ENCODE results near the gene FKBP4.

The FKBP4 gene

DNA sequence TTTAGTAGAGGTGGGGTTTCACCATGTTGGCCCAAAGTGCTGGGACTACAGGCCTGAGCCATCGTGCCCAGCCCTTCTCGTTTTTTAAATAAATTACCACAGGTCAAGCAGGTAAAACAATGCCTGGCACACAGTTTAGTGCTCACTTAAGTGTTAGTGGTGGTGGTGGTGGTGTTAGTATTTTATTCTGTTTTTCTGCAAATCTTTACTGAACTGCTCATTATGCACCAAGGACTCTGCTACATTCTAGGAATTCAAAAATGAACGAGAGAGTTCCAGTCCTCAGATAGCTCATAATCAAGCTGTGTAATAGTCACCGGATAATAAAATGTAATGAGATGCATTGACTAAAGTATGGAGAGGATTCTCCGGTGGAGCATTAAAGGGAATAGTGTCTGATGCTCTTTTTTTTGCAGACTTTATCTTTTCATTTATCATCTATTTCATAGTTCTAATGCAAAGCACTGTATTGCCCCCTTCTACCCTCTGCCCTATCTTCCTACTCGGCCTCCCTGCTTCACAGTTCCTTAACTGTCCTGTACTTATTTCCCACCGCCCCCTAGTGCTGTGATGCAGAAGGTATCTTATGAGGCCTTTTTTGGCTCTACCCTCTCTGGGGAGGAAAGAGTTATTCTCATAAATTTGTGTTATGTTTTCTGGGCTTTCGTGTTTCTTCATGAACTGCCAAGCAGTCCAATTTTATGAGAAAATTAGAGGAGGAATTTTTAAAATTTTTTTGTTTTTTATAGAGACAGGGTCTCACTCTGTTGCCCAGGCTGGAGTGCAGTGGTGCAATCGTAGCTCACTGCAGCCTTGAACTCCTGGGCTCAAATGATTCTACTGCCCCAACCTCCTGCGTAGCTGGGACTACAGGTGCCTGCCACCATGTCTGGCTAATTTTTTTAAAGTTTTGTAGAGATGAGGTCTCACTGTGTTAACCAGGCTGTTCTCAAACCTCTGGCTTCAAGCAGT is 18.7 kb downstream of the FKBP4 start:
- DNase-seq, result peak; percentile 66

DNA sequence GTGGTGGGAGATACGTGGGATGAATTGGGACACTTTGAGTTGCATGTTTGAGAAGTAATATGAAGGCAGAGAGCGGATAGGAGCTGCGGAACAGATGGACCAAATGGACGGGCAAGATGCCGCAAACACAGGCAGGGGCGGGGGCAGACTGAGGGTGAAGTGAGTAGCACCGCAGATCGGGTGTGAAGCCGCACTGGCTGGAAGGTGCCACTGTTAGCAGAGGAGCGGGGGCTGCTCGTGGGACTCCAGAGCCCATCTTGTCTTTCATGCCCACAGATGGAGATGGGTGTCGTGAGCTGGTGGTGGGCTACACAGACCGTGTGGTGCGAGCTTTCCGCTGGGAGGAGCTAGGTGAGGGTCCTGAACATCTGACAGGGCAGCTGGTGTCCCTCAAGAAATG is 25.0 kb downstream of the FKBP4 start:
- no peak for DNase-seq

DNA sequence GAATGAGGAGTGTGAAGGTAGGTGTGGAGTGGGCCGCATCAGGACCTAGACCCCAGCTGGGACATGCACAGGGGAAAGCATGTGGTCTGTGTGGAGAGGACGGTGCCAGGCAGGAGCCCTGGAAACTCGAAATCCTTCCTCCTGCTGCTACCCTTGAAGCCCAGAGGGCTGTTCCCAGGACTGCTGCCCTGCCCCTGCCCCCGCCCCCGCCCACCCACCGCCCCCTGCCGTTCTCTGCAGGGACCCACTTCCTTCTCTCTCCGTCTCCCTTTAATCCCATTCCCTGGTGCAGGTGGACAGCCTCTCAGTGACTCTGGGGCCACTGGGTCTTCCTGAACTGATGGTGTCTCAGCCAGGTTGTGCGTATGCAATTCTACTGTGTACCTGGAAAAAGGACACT is 25.7 kb downstream of the FKBP4 start:
- DNase-seq, result no peak

DNA sequence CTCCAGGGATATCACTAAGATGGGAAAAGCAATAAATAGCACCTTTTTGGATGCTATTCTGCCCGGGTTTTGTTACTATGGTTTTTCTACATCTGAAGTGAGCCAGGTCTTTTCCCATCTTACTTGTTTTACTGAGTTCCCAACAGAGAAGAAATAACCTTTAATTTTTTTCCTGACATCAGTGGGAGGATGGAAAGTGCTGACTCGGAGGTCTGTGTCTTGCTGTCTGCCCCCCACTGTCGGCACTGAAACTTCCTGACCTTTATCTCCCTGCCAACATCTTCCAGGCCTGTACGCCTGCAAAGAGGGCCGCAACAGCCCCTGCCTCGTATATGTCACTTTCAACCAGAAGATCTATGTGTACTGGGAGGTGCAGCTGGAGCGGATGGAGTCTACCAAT is 28.7 kb downstream of the FKBP4 start:
- no peak for DNase-seq

DNA sequence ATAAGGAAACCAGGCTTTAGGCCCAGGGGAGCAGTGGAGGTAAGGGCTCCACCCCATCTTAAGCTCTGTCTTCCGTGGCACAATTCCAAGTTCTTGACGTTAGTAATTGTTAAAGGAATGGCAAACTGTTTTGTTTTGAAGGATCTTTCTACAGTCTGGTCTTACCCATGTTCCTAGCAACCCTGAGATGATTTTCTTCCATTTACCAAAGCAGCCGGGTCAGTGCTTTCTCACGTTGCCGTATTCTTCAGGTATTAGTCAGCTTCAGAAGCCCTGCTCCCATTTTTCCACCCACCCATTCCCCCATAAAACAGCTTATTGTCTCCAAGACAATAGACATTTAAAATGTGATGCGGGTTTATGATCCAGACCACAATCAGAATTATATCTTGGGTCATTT is 29.8 kb downstream of the FKBP4 start:
- no peak for DNase-seq

DNA sequence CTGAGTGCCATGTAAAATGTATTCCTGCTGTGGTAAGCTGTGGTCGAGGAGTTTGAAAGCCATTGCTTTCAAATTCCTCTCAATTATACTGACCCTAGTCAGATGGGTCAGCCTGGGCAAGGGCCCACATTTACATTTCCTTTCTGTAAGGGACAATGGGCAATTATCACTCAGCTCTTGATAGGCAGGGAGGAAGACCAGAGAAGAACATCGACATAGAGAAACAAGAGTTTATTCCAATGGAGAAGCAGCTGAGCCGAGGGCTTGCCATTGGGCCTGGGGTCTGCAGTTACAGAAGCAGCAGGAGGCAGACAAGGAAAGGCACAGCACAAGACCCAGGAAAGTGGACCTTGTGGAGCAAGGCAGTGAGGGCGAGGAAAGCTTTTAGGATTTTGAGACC is 30.4 kb downstream of the FKBP4 start:
- no peak for DNase-seq

DNA sequence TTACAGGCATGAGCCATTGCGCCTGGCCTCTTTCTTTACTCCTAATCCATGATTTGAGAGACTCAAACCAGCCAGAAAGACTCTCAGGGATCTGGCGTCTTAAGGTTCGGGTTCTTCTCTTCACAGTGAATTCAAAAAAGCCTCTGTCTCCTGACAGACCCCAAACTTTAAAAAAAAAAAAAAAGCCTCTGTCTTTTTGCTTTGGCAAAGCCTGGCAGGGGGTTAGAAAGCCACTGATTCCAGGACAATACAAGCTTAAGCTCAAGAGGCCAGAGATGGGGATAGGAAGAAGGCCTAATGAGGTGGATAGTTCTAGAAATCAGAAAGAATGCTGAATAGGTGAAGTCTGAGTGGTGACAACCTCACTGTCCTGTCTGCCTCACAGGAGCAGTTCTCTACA is 31.3 kb downstream of the FKBP4 start:
- no peak for DNase-seq

DNA sequence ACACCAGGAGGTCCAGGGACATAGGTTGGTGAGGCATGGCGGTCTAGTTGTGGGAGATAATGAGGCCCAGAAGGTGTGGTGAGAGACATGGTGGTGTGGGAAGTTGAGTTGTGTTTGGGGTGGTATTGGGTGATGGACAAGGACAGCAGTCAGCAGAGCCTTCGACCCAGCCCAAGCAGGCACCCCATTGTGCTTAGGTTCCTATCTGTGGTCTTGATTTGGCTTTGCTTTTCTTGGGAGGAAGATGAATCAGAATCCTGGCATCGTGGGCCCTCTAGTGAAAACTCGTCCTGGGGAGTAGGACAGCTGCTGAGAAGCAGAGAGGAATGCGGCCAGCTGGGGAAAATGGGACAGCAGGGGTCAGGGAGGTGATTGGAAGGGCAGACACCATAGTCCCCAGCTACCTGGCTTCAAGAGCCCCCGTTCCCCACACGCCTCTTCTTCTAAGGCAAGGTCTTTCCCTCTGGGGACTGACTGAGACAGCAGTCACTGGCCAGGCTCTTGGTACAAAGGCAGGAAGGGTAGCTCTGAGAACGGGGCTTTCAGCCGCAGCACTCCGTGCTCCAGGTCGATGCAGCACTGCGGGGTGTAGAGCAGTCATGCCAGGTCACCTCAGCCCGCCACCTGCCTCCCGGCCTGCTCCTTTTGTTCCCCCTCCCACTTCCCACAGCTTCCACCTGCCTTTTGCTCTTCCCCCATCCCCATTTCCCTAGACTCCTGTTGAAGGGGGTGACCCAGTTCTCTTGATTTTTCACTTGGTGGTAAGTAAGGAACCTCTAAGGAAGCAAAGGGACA is 32.1 kb downstream of the FKBP4 start:
- DNase-seq, result no peak

DNA sequence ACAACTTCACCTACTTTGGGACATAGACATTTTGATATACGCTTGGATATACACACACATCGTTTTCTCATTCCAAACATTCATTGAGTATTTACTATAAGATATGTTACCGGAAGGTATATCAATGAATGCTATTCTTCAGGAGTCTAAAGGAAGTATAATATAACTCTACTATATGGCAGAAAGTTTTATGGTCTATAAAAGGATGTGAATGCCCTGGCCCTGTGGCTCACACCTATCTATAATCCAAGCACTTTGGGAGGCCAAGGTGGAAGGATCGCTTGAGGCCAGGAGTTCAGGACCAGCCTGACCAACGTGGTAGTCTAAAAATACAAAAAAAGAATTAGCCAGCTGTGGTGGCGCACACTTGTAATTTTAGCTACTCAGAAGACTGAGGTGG is 34.5 kb downstream of the FKBP4 start:
- DNase-seq, result no peak

DNA sequence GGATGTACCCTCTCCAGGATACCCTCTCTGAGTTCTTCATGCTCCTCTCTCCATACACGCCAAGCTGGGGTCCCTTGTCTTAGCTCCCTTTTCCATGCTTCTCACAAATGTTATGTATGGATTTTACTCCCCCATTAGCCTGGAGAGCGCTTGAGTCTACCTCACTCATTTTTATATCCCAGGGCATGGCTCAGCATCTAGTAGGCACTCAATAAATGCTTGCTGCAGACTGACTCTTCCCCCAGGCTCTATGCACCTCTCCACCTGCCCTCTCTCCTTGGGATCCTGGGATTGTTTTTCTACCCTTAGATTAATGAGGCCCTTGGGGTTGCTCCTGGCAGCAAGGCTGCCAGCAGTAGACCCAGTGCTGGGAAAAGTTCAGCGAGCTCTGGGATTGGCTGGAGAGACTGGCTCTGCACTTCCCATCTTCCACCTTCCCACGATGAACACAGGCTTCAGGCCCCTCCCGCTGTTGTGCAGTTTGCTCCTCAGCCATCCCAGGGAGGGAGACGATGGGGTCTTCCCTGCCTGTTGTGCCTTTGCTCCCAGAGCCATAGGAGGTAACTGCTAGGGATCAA is 37.9 kb downstream of the FKBP4 start:
- DNase-seq, result no peak

DNA sequence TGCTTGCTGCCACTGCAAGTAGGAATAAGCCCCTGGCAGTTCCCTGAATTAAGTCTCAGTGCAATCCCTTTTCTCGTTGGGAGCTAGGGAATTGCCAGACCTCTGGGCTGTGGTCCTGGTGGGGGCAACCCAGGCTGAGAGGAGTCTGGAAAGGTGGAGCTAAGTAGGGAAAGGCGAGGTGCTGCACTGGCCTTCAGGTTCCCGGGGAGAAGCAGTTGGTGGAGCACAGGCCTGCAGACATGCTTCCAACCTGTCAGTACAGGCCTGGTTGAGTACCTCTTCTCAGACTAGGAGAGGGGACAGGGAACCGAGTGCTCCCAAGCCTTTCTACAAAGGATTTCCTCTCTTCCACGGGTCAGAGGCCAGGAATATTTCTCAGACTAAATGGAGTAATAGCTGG is 38.6 kb downstream of the FKBP4 start:
- DNase-seq, result no peak

DNA sequence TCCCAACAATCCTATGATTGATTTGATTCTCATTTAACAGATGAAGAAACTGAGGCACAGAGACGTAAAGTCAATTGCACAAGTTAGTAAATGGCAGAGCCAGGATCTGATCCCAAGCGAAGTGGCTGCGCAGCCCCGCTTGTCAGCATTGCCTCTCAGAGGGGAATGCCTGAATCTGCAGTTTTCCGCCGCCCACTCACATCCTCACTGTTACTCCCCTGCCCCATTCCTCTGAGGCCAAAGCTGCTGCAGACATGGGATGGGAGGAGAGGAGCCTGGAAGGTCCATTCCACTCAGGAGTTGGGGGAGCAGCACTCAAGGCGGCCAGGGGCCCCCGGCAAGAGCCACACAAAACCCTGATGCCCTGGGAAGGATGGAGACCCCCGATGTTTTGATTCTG is 39.0 kb downstream of the FKBP4 start:
- no peak for DNase-seq

DNA sequence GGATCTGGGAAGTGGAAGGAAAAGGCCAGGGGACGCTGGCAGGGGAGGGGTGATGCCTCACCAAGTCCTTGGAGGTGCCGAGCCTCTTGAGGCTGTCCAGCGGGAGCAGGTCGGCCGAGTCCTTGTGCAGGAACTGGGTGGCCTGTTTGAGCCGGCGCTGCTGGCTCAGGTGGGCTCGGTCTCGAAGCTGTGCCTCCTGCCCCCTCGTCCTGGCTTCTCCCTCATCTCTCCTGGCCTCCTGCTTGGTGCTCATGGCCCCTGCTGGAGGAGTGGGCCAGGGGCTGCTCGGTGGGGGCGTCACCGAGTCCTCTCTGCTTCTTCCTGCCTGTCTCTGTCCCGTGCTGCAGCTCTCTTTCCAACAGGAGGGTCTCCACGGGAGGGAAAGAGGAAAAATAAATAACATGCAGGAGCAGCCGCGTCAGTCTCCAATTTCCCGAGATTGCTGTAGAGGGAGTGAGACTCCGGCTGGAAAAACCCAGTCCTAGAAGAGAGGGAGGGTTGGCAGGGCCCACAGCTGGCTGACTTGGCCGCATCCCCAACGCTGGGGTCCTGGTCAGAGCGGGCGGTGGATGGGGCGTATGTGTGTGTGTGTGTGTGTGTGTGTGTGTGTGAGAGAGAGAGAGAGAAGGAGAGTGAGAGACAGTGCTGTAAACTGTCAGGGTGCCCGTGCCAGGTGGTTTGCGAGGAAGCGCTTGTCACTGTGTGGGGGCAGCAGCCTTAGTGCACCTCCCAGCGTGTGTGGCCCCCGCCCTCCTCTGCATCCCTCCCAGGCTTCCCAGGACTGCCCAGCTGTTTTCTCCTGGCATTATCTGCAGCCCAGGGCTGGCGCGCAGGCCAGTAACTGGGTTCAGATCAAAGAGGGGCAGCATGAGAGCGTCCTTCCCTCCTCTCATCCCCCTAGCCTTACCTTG is 40.1 kb downstream of the FKBP4 start, which contains the start of gene NRIP2:
TSS of gene NRIP2 (minus strand) at position 455 of the 911 bp plus-strand sequence. CDS start at position 403, 52 bp downstream.
- DNase-seq, result no peak

DNA sequence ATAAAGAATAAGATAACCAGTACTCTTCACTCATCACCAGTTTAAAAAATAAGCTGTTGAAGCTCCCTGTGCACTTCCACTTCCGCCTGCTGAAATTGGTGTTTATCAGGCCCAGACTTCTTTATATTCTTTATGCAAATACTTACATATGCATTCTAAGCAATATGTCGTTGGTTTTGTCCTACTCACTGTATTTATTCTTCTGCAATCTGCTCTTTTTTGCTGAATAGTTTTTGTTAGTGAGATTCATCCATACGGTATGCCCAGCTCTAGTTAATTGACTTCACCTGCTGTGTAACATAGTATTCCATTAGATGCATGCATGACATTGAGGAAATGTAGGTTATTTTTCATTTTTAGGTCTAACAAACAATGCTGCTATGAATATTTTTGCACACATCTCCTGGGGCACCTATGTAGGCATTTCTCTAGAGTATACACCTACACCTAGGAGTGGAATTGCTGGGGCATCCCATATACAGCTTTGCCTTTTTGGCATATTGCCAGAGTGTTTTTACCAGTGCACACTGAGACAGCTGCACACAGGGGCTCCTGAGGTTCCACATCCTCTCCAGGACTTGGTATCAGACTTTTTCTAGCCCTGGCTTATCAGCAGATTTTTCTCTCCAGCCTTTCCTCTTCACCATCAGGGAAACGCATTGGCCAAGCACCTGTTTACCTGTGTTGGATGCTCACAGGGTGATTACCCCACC is 41.1 kb downstream of the FKBP4 start:
- no peak for DNase-seq

DNA sequence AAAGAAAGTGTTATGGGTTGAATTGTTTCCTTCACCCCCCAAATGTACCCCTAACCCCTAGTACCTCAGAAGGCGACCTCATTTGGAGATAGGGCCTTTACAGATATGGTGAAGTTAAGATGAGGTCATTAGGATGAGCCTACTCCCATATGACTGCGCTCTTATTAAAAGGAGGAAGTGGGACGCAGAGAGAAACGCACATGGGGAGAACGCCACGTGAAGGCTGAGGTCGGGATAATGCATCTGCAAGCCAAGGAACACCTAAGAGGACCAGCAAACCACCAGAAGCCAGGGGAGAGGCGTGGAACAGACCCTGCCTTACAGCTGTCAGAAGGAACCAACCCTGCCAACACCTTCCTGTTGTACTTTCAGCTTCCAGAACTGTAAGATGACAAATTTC is 41.8 kb downstream of the FKBP4 start:
- DNase-seq, result no peak

DNA sequence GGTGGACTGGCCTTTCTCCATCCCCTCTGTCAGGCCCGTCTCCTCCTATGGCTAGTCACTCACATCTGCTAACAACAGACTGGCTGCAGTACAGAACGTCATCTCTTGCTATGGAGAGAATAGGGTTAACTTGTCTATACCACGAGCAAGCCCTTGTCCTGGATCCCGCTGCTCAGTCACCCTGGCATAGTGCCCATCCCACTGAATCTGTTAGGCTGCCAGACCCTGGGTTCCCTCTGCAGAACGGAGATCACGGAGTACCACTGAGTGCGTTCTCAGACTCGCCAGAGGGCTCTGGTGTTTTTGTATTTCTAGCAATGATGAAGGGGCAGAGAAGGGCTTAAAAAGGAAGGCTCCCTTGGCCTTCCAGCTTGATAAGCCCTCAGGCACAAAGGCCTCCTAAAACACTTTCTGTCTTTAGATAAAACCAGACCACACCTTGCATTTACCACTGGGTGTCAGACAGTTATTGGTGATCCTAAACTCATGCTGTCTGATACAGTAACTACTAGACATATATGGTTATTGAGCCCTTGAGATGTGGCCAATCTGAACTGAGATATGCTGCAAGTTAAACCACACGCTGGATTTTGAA is 46.4 kb downstream of the FKBP4 start:
- no peak for DNase-seq

DNA sequence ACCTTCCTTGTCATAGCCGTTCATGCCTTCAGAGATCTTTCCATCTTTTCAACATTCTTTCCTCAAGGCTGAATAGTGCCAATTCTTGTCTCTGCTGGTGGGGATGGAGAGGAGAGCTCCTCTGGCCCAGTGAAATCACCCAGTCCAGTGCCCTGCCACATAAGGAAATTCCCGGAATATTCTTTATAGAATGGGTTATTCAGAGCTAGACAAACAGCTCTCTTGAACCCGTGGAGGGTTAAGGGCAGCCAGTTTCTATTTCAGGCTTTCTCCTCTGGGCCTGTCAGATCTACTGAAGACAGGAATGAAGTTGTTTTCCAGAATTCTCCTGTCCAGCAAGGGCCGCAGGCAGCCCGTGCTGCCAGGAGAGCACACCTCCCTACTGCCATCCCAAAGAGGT is 48.2 kb downstream of the FKBP4 start:
- DNase-seq, result no peak

DNA sequence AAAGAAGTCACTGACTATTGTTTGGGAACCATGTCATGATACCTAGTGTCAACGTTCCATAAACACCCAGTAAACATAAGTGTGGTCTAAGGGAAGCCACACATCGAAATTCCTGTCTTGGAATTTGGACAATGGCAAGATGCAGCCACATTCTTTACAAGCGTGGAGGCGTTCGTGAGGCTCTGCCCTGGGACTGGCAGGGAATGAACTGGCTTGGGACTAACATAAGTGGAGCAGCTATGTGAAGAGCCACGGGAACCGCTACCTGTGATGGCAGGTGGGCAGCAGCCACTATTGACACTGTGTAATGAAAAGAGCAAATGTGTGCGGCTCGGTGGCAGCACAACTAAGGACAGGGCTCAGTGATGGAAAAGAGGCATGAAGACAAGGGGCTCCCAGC is 50.0 kb downstream of the FKBP4 start:
- no peak for DNase-seq

DNA sequence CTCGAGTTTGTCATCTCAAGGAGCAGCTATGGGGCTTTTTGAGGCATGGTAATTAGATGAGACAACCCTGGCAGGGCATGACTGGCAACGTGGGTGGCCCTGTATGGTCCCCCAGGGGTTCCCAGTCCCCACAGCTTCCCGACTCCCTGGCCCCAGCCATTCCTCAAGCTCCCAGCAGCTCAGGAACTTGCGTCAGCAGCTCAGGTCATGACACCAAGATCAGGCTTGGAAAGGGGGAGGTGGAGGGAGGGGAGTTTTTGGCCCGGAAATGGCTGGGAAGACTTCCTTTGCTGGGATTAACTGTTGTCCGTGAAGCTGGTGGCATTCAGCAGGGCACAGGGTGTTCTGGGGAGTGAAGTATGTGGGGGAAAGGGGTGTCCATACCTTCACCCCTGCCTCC is 50.5 kb downstream of the FKBP4 start:
- no peak for DNase-seq

DNA sequence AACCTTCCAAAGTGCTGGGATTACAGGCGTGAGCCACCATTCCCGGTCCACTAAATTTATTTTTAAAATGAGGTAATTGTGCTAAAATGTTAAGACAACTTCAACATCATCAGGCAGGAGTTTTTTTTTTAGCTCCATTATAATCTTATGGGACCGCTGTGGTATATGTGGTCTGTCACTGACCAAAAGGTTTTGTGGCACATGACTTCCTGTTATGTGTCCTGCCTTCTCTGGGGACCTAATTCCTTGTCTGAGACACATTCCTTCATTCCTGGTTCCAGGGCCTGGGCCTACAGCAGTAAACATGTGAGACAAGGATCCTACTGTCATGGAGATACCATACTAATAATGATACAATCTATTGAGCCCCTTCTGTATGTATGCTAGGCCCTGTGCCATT is 57.2 kb downstream of the FKBP4 start:
- no peak for DNase-seq

DNA sequence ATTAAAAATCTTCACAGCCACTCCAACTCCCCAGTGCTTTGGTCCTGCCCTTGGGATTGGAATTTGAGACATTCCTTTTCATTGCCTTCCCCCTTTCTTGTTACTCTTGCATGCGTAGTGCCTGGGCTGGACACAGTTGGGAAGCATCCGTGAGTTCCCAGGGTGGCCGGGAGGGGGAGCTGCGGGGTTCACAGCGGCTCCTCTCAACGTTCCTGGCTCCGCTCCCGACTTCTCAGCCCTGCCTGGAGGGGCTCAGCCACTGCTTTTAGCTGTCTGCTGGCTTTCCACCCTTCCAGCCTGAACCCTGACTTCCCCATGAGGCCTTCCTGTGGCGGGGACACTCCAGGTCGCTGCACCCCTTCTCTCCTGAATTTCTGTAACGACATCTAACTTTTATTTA is 58.9 kb downstream of the FKBP4 start:
- peak; percentile 28 for DNase-seq

All from CD4-positive, alpha-beta T cell treated with Interleukin-10 for 1 hour (primary cell).